HEK293 (cell line): ENCODE data around the gene GJD4.

Experiments used
- CTCF ChIA-PET: fragments of 350-600 bp; formaldehyde crosslinking; extraction: SDS; loops from one replicate; lab custom pipeline; 2021; ENCODE audit warnings: antibody characterized with exemption; lab: Yijun Ruan, JAX
- POLR2A ChIA-PET: fragments of 300-600 bp; formaldehyde crosslinking; extraction: SDS; loops from one replicate; lab custom pipeline; 2020; ENCODE audit warnings: antibody characterized with exemption, inconsistent platforms; lab: Yijun Ruan, JAX
- H3K27ac ChIP-seq: fragments of 200-500 bp; sonication (Bioruptor generic); 2 replicates; pipeline ENCODE4 v1.5.1; 2014; ENCODE audit warnings: low read depth, low read length, control low read depth, inconsistent platforms; ENCODE audit errors: extremely low read depth
- H3K36me3 ChIP-seq, 2 experiments: fragments of 200-500 bp in 1 of 2; sonication (Bioruptor generic) in 1 of 2; 1 replicate in 1 of 2; 2 replicates in 1 of 2; pipeline ENCODE4 v1.5.1; 2014 to 2017; ENCODE audit warnings: inconsistent platforms in 2 of 2, low read length in 2 of 2; ENCODE audit not compliant: control insufficient read depth in 2 of 2, insufficient read depth in 1 of 2
- H3K4me1 ChIP-seq: fragments of 200-500 bp; sonication (Bioruptor generic); 2 replicates; pipeline ENCODE4 v1.5.1; 2014; ENCODE audit warnings: mild to moderate bottlenecking, low read length, inconsistent platforms; ENCODE audit not compliant: control insufficient read depth, insufficient read depth
- H3K4me3 ChIP-seq: 2 replicates; pipeline ENCODE4 v1.5.1; 2011; ENCODE audit warnings: low read depth, mild to moderate bottlenecking, control low read depth, low read length, moderate library complexity
- H3K9me3 ChIP-seq: fragments of 200-500 bp; sonication (Bioruptor generic); 2 replicates; pipeline ENCODE4 v1.5.1; 2014; ENCODE audit warnings: low read depth, low read length, inconsistent platforms; ENCODE audit not compliant: control insufficient read depth, insufficient read depth
- GLI4 ChIP-seq: fragments of 450-650 bp; formaldehyde crosslinking; IDR thresholded peaks from 2 replicates; pipeline ENCODE4 v1.5.1; 2016; ENCODE audit warnings: missing biosample characterization, missing genetic modification characterization
- KLF1 ChIP-seq: fragments of 450-650 bp; formaldehyde crosslinking; IDR thresholded peaks from 2 replicates; pipeline ENCODE4 v1.5.1; 2016; ENCODE audit warnings: missing biosample characterization, missing genetic modification characterization
- KLF10 ChIP-seq: fragments of 450-650 bp; IDR thresholded peaks from 2 replicates; pipeline ENCODE4 v1.5.1; 2018; ENCODE audit warnings: missing biosample characterization, mild to moderate bottlenecking, missing genetic modification characterization
- RBAK ChIP-seq: fragments of 450-650 bp; formaldehyde crosslinking; IDR thresholded peaks from 2 replicates; pipeline ENCODE4 v1.5.1; 2016; ENCODE audit warnings: missing biosample characterization, missing genetic modification characterization
- ZBTB17 ChIP-seq: fragments of 450-650 bp; formaldehyde crosslinking; IDR thresholded peaks from 2 replicates; pipeline ENCODE4 v1.5.1; 2016; ENCODE audit warnings: missing biosample characterization, missing genetic modification characterization
- ZBTB8A ChIP-seq: fragments of 450-650 bp; formaldehyde crosslinking; IDR thresholded peaks from 2 replicates; pipeline ENCODE4 v1.5.1; 2016; ENCODE audit warnings: missing biosample characterization, missing genetic modification characterization
- ZNF10 ChIP-seq: fragments of 450-650 bp; formaldehyde crosslinking; IDR thresholded peaks from 2 replicates; pipeline ENCODE4 v1.5.1; 2017; ENCODE audit warnings: missing biosample characterization, missing genetic modification characterization
- ZNF133 ChIP-seq: fragments of 450-650 bp; formaldehyde crosslinking; IDR thresholded peaks from 2 replicates; pipeline ENCODE4 v1.5.1; 2016; ENCODE audit warnings: missing biosample characterization, missing genetic modification characterization
- ZNF2 ChIP-seq: fragments of 450-650 bp; formaldehyde crosslinking; IDR thresholded peaks from 2 replicates; pipeline ENCODE4 v1.5.1; 2016; ENCODE audit warnings: missing biosample characterization, missing genetic modification characterization
- ZNF266 ChIP-seq: fragments of 450-650 bp; formaldehyde crosslinking; IDR thresholded peaks from 2 replicates; pipeline ENCODE4 v1.5.1; 2016; ENCODE audit warnings: missing biosample characterization, missing genetic modification characterization, low read depth
- ZNF302 ChIP-seq: fragments of 450-650 bp; formaldehyde crosslinking; IDR thresholded peaks from 2 replicates; pipeline ENCODE4 v1.5.1; 2016; ENCODE audit warnings: missing biosample characterization, missing genetic modification characterization, low read depth
- ZNF37A ChIP-seq: fragments of 450-650 bp; IDR thresholded peaks from 2 replicates; pipeline ENCODE4 v1.5.1; 2018; ENCODE audit warnings: missing biosample characterization, missing genetic modification characterization
- ZNF394 ChIP-seq: fragments of 450-650 bp; formaldehyde crosslinking; IDR thresholded peaks from 2 replicates; pipeline ENCODE4 v1.5.1; 2016; ENCODE audit warnings: missing biosample characterization, missing genetic modification characterization, mild to moderate bottlenecking, moderate library complexity, borderline replicate concordance
- ZNF510 ChIP-seq: fragments of 450-650 bp; formaldehyde crosslinking; IDR thresholded peaks from 2 replicates; pipeline ENCODE4 v1.5.1; 2018; ENCODE audit warnings: mild to moderate bottlenecking, missing genetic modification characterization, missing biosample characterization; ENCODE audit not compliant: insufficient replicate concordance
- ZNF529 ChIP-seq: fragments of 450-650 bp; formaldehyde crosslinking; IDR thresholded peaks from 2 replicates; pipeline ENCODE4 v1.5.1; 2017; ENCODE audit warnings: missing genetic modification characterization, missing biosample characterization; ENCODE audit not compliant: insufficient replicate concordance
- ZNF585B ChIP-seq: fragments of 450-650 bp; formaldehyde crosslinking; IDR thresholded peaks from 2 replicates; pipeline ENCODE4 v1.5.1; 2016; ENCODE audit warnings: missing biosample characterization, missing genetic modification characterization
- ZNF692 ChIP-seq: fragments of 450-650 bp; formaldehyde crosslinking; IDR thresholded peaks from 2 replicates; pipeline ENCODE4 v1.5.1; 2016; ENCODE audit warnings: missing biosample characterization, missing genetic modification characterization
- ZNF776 ChIP-seq: fragments of 450-650 bp; formaldehyde crosslinking; IDR thresholded peaks from 2 replicates; pipeline ENCODE4 v1.5.0; 2017; ENCODE audit warnings: missing biosample characterization, missing genetic modification characterization, borderline replicate concordance
- ZNF792 ChIP-seq: fragments of 450-650 bp; formaldehyde crosslinking; IDR thresholded peaks from 2 replicates; pipeline ENCODE4 v1.5.1; 2016; ENCODE audit warnings: missing biosample characterization, missing genetic modification characterization
- ZSCAN30 ChIP-seq: fragments of 450-650 bp; IDR thresholded peaks from 2 replicates; pipeline ENCODE4 v1.5.1; 2018; ENCODE audit warnings: missing biosample characterization, mild to moderate bottlenecking, missing genetic modification characterization, moderate library complexity
- TF ChIP-seq, protein P1 (sequence below): fragments of 450-650 bp; formaldehyde crosslinking; IDR thresholded peaks from 2 replicates; pipeline ENCODE4 v1.5.1; 2016; ENCODE audit warnings: missing biosample characterization, missing genetic modification characterization, borderline replicate concordance
- TF ChIP-seq, protein P2 (sequence below): fragments of 450-650 bp; formaldehyde crosslinking; IDR thresholded peaks from 2 replicates; pipeline ENCODE4 v1.5.1; 2017; ENCODE audit warnings: missing biosample characterization, missing genetic modification characterization
- TF ChIP-seq, protein P3 (sequence below): fragments of 450-650 bp; formaldehyde crosslinking; IDR thresholded peaks from 2 replicates; pipeline ENCODE4 v1.5.1; 2016; ENCODE audit warnings: missing biosample characterization, missing genetic modification characterization
- TF ChIP-seq, protein P4 (sequence below): fragments of 450-650 bp; formaldehyde crosslinking; IDR thresholded peaks from 2 replicates; pipeline ENCODE4 v1.5.1; 2016; ENCODE audit warnings: missing biosample characterization, missing genetic modification characterization
- TF ChIP-seq, protein P5 (sequence below): fragments of 450-650 bp; IDR thresholded peaks from 2 replicates; pipeline ENCODE4 v1.5.1; 2018; ENCODE audit warnings: missing biosample characterization, mild to moderate bottlenecking, missing genetic modification characterization

The GJD4 gene

GRCh38 chr10:35640951-35641675 lies 36.0 kb downstream of the GJD4 start:
- ChIA-PET CTCF (interaction anchor here (0.6 to 1.4 kb wide), 2 partner anchors 810 to 1084 kb away, joined by 4 to 5 read pairs; no protein-coding TSS in a partner anchor), POLR2A (no interaction called here)
- peaks cover 0 to 6% of the 10 kb centered on the region in 2 experiments; a peak in 1 of 3 replicates for H3K36me3 ChIP-seq
- peaks cover 6% of the 10 kb centered on the region for H3K4me1 ChIP-seq
- peak overlapping the region; percentile 90 for H3K27ac ChIP-seq
- no peaks in the 10 kb centered on the region for H3K9me3 ChIP-seq
- H3K4me3 ChIP-seq, result peak overlapping the region; percentile 60
- TF ChIP-seq, protein P1, sequence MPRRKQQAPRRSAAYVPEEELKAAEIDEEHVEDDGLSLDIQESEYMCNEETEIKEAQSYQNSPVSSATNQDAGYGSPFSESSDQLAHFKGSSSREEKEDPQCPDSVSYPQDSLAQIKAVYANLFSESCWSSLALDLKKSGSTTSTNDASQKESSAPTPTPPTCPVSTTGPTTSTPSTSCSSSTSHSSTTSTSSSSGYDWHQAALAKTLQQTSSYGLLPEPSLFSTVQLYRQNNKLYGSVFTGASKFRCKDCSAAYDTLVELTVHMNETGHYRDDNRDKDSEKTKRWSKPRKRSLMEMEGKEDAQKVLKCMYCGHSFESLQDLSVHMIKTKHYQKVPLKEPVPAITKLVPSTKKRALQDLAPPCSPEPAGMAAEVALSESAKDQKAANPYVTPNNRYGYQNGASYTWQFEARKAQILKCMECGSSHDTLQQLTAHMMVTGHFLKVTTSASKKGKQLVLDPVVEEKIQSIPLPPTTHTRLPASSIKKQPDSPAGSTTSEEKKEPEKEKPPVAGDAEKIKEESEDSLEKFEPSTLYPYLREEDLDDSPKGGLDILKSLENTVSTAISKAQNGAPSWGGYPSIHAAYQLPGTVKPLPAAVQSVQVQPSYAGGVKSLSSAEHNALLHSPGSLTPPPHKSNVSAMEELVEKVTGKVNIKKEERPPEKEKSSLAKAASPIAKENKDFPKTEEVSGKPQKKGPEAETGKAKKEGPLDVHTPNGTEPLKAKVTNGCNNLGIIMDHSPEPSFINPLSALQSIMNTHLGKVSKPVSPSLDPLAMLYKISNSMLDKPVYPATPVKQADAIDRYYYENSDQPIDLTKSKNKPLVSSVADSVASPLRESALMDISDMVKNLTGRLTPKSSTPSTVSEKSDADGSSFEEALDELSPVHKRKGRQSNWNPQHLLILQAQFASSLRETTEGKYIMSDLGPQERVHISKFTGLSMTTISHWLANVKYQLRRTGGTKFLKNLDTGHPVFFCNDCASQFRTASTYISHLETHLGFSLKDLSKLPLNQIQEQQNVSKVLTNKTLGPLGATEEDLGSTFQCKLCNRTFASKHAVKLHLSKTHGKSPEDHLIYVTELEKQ (tag by site-specific recombination), result no peak
- TF ChIP-seq ZNF692 (tag by site-specific recombination) (peak; percentile 43; the same call in 1 of the 2 replicates), ZNF2 (tag by site-specific recombination) (peak; percentile 71; the same call in 1 of the 2 replicates), ZNF394 (tag by site-specific recombination) (no peak), ZNF10 (tag by site-specific recombination) (0 out of 2 replicates have a peak, but pooled peaks have one; percentile 4), KLF10 (no peak), ZNF510 (tag by site-specific recombination) (no peak), ZSCAN30 (tag by site-specific recombination) (no peak; the same call in 1 of the 2 replicates), ZNF37A (tag by site-specific recombination) (no peak), ZNF792 (tag by site-specific recombination) (no peak), ZBTB17 (tag by site-specific recombination) (peak; percentile 74), ZNF266 (tag by site-specific recombination) (no peak), ZNF302 (no peak), KLF1 (tag by site-specific recombination) (0 out of 2 replicates have a peak, but pooled peaks have one; percentile 34), ZBTB8A (tag by site-specific recombination) (peak; percentile 29), ZNF133 (no peak), ZNF585B (tag by site-specific recombination) (no peak), RBAK (tag by site-specific recombination) (no peak), ZNF529 (tag by site-specific recombination) (no peak), GLI4 (tag by site-specific recombination) (no peak), ZNF776 (tag by site-specific recombination) (no peak)
- TF ChIP-seq, protein P2, sequence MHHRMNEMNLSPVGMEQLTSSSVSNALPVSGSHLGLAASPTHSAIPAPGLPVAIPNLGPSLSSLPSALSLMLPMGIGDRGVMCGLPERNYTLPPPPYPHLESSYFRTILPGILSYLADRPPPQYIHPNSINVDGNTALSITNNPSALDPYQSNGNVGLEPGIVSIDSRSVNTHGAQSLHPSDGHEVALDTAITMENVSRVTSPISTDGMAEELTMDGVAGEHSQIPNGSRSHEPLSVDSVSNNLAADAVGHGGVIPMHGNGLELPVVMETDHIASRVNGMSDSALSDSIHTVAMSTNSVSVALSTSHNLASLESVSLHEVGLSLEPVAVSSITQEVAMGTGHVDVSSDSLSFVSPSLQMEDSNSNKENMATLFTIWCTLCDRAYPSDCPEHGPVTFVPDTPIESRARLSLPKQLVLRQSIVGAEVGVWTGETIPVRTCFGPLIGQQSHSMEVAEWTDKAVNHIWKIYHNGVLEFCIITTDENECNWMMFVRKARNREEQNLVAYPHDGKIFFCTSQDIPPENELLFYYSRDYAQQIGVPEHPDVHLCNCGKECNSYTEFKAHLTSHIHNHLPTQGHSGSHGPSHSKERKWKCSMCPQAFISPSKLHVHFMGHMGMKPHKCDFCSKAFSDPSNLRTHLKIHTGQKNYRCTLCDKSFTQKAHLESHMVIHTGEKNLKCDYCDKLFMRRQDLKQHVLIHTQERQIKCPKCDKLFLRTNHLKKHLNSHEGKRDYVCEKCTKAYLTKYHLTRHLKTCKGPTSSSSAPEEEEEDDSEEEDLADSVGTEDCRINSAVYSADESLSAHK (tag by site-specific recombination), result no peak
- TF ChIP-seq, protein P3, sequence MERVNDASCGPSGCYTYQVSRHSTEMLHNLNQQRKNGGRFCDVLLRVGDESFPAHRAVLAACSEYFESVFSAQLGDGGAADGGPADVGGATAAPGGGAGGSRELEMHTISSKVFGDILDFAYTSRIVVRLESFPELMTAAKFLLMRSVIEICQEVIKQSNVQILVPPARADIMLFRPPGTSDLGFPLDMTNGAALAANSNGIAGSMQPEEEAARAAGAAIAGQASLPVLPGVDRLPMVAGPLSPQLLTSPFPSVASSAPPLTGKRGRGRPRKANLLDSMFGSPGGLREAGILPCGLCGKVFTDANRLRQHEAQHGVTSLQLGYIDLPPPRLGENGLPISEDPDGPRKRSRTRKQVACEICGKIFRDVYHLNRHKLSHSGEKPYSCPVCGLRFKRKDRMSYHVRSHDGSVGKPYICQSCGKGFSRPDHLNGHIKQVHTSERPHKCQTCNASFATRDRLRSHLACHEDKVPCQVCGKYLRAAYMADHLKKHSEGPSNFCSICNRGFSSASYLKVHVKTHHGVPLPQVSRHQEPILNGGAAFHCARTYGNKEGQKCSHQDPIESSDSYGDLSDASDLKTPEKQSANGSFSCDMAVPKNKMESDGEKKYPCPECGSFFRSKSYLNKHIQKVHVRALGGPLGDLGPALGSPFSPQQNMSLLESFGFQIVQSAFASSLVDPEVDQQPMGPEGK (tag by site-specific recombination), result peak; percentile 48
- TF ChIP-seq, protein P4, sequence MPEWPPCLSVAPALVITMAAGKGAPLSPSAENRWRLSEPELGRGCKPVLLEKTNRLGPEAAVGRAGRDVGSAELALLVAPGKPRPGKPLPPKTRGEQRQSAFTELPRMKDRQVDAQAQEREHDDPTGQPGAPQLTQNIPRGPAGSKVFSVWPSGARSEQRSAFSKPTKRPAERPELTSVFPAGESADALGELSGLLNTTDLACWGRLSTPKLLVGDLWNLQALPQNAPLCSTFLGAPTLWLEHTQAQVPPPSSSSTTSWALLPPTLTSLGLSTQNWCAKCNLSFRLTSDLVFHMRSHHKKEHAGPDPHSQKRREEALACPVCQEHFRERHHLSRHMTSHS, result no peak
- TF ChIP-seq, protein P5, sequence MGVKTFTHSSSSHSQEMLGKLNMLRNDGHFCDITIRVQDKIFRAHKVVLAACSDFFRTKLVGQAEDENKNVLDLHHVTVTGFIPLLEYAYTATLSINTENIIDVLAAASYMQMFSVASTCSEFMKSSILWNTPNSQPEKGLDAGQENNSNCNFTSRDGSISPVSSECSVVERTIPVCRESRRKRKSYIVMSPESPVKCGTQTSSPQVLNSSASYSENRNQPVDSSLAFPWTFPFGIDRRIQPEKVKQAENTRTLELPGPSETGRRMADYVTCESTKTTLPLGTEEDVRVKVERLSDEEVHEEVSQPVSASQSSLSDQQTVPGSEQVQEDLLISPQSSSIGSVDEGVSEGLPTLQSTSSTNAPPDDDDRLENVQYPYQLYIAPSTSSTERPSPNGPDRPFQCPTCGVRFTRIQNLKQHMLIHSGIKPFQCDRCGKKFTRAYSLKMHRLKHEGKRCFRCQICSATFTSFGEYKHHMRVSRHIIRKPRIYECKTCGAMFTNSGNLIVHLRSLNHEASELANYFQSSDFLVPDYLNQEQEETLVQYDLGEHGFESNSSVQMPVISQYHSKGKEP, result no peak
